Renal cortex interstitium (tissue), 11 donors: ENCODE results near the gene ZMYM3. TPM values are rescaled to one million over a fixed set of nuclear protein-coding genes. Genes with fewer than 3 reads are reported as not detected.
A peak's percentile ranks its signal among the peaks of the same experiment; 100 is the strongest.
"Not testable (repeated sequence)": the region's sequence is repeated elsewhere in the genome, so short reads cannot be mapped to it uniquely, and the experiment has no call there.

Experiments used
- DNase-seq, 11 donors: peaks; one replicate each; pipeline ENCODE4 v3.0.0-alpha.2; 2013; ENCODE audit warnings: low read depth in 9 of 11, low spot score in 4 of 11; ENCODE audit errors: extremely low read depth in 1 of 11
- polyA plus RNA-seq, 3 donors: library from polyadenylated mRNA; unstranded; fragments of 120-200 nt; gene quantifications; one replicate each; pipeline ENCODE4 v1.2.1, GENCODE V29; 2013; ENCODE audit not compliant: insufficient read length in 3 of 3

The ZMYM3 gene
- polyA plus RNA-seq, 3 donors: 65.4 to 69.1 (median 66.1) TPM

GRCh38 chrX:71269801-71270395 is 16.0 kb upstream of the ZMYM3 start:
- DNase-seq: no peak

GRCh38 chrX:71268624-71269023 is 14.7 kb upstream of the ZMYM3 start:
- not testable (repeated sequence) for DNase-seq

DNA sequence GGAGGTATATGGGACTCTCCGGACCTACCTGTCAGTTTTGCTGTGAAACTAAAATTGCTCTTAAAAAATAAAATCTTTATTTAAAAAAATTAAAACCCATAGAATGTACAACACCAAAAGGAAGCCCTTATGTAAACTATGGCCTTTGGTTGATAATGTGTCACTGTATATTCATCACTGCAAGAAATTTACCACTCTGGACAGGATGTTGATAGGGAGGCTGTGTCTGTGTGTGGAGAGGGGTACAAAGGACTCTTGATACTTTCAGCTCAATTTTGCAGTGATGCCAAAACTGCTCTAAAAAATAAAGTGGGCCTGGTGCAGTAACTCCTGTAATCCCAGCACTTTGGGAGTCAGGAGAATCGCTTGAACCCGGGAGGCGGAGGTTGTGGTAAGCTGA is 2.9 kb upstream of the ZMYM3 start:
- no peak for DNase-seq

- DNase-seq: no peak
Observed at GRCh38 chrX:71256051-71256450, 2.1 kb upstream of the ZMYM3 start.

DNA sequence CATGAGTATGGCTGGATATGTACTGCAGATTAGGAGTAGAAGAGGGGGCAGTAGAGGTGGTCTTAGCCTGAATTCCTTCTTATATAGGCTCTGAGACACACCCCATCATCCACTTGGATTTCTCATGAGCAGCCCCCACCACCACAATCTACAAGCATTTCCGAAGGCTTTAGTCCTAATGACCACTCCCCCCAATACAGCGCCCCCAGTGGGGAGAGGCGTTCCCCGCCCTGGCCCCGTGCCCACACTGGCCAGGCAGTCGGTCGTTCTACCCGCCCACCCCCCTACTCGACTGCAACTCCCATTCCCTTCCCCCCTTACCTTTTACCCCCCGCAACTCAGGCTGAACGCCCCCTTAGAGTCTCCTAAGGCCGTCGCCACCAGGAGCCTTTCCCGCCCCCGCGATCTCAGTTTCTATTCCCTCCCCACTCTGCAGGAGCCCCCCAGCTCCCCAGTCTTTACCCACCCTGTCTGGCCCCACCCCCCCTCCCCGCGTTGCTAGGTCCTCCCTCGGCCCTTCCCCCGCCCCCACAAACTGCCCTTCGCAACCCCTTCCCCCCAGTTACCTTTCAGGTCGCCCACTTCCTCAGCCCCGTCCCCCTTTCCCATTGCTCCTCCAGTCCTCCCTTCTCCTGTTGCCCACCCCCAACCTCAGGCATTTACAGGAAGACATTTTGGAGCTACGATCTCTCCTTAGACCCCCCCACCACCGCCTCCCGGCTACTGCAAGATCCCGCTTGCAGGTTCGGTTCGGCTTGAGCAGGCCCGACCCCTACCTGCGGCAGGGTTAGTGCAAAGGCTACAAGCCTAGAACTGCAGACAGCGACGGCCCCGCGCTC is 468 bp downstream of the ZMYM3 start:
- peak in 4 of 11 donors; percentile 30 to 52 (median 38) for DNase-seq

DNA sequence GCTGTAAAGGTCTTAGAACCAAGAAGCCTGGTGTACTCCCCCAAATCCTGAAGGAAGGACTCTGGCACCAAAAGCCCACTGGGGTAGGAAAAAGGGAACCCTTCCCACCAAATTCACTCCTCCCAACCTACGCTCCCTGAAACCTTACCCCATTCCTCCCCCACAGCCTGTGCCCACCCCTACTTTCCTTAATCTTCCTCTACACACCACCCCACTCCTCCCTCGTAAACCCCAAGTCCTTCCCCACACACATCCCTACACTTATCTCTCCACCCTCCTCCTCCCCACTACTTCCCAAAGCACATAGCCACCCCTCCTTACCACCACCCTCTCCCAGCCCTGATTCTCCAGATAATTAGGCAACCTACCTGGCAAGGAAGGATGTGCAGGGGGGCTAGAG is 1.7 kb downstream of the ZMYM3 start:
- DNase-seq: no peak

GRCh38 chrX:71251466-71251973 is 2.4 kb downstream of the ZMYM3 start:
- DNase-seq: peak in 1 of 11 donors; percentile 12

GRCh38 chrX:71250841-71251240 is 3.1 kb downstream of the ZMYM3 start:
- DNase-seq: peak in 2 of 11 donors; percentile 12 to 14

GRCh38 chrX:71245159-71245558 is 8.8 kb downstream of the ZMYM3 start:
- DNase-seq: no peak

GRCh38 chrX:71244359-71245128 is 9.4 kb downstream of the ZMYM3 start:
- DNase-seq: no peak

GRCh38 chrX:71241301-71241700 is 12.6 kb downstream of the ZMYM3 start:
- DNase-seq: no peak

DNA sequence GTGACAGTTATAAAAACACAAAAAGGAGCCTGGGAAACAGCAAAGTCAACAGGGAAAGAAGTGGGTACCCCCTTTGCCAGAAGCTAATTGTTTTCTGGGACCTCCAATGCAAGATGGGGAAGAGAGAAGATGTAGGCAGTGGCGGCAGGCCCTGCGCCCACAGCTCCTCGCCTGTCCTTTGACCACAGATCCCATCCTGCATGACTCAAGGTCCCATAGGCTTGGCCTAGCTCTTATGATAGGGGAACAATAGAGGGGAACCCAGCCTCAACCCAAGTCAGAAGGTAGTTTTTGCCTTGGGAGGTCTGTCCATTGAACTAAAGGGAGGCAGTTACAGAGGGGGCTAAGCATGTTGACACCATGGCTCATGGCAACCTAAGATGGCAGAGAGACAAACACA is 14.2 kb downstream of the ZMYM3 start:
- DNase-seq: no peak

GRCh38 chrX:71236836-71237235 is 17.1 kb downstream of the ZMYM3 start:
- no peak for DNase-seq

GRCh38 chrX:71235482-71235881 is 18.5 kb downstream of the ZMYM3 start:
- DNase-seq: no peak

GRCh38 chrX:71228063-71228642 is 25.8 kb downstream of the ZMYM3 start:
- no peak for DNase-seq

DNA sequence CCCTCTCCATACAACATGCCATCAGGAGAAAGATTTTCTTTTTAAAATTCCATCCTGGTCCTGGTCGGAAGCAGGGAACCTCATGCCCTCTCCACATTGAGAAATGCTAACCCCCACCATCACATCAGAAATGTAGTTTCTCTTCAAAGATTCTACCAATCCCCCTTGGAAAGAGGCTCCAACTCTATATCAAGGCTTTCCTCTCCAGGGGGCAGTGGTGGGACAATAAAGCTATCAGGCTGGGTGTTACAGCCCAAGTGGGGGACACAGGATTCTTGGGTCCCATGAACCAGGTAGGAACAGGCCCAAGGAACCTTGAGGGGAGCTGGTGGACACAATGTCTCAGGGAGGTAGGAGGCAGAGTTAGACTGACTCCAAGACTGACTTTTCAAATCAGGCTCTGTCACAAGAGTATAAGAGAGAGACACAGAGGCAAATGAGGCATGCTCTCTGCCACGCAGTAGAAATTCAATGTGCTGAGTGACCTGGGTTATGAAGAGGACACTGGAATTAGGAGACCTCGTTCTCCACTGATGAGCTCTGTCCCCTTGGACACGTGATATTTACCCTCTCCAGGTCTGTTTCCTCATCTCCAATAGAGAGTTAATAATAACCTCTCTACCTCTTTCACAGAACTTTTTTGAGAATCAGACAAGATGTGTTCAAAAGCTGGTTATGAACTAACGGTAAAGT is 26.4 kb downstream of the ZMYM3 start:
- DNase-seq: no peak

GRCh38 chrX:71225676-71226075 is 28.3 kb downstream of the ZMYM3 start:
- DNase-seq: no peak

DNA sequence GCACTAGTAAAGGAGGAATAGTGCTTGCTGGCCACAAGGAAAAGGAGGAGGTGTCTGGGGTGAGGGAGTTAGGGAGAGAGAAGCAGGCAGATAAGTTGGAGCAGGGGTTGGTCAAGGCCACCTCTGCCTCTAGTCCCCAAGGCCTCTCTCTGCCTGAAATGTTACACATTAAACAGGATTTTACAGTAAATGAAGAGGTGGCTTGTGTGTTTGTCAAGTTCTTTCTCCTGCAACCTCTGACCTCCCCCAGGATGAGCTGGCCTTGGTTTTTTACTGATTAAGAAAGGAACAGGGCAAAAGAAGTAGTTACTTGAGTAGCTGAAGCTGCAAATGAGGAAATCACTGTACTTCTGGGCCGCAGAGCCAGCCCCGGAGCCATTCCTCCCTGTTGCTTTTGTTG is 28.9 kb downstream of the ZMYM3 start:
- no peak for DNase-seq
